Body of pancreas (tissue), 4 donors: ENCODE results near the gene FAM174B.

Experiments
- POLR2A ChIP-seq, 3 donors: fragments of 450-650 bp; IDR thresholded peaks; one replicate each; pipeline ENCODE4 v1.6.1; 2016; ENCODE audit warnings: antibody characterized with exemption in 3 of 3, mild to moderate bottlenecking in 2 of 3
- TF ChIP-seq, protein P1 (sequence below), 7 experiments: fragments of 450-650 bp in 4 of 7; fragments of 200-600 bp in 3 of 7; sonication (generic) in 3 of 7; IDR thresholded peaks; one replicate each; pipeline ENCODE4 v1.5.1; 2016 to 2019; ENCODE audit warnings: antibody characterized with exemption in 7 of 7

DNA sequence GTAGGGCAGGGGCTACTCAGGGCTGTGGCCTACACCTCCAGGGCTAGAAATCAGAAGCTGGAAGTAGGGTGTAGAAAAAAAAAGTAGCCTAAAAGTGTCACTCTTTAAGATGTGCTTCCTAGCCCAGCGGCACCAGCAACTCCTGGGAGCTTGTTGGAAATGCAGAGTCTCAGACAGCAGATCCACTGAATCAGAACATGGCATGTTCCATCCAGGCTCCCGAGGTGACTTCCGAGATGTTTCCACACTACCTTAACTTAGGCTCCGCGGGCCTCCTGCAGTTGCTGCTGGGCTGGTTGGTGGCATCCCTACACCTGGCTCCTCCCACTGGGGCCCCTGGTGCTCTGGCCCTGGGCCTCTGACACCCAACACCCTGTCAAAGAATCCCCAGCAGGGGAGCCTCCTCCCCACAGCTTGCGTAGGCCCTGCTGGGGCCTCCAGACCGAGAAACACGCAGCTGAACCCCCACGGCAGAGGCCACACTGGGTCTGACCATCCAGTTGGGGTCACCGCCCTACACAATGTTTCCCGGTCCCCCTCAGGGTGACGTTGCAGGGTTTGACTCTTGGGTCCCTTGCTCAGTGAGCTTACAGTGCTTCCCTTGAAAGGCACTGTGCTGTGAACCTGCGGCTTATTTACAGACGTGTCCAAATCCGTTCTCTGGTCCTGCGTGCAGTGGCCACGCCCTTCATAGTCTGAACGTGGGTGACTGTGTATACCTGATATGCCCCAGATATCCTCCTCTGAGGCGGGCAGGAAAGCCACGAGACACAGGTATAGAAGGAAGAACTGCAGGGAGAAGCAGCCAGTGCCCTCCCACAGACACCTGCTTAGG is 46.5 kb downstream of the FAM174B start:
- TF ChIP-seq, protein P1, sequence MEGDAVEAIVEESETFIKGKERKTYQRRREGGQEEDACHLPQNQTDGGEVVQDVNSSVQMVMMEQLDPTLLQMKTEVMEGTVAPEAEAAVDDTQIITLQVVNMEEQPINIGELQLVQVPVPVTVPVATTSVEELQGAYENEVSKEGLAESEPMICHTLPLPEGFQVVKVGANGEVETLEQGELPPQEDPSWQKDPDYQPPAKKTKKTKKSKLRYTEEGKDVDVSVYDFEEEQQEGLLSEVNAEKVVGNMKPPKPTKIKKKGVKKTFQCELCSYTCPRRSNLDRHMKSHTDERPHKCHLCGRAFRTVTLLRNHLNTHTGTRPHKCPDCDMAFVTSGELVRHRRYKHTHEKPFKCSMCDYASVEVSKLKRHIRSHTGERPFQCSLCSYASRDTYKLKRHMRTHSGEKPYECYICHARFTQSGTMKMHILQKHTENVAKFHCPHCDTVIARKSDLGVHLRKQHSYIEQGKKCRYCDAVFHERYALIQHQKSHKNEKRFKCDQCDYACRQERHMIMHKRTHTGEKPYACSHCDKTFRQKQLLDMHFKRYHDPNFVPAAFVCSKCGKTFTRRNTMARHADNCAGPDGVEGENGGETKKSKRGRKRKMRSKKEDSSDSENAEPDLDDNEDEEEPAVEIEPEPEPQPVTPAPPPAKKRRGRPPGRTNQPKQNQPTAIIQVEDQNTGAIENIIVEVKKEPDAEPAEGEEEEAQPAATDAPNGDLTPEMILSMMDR (IDR thresholded peaks at IDR 0.05) = no peak
- no peak for TF ChIP-seq POLR2A (IDR thresholded peaks at IDR 0.05)
